ENCODE data around the gene DAGLA.
A peak's percentile ranks its signal among the peaks of the same experiment; 100 is the strongest.

GRCh38 chr11:61752117-61752924, 72.1 kb downstream of the DAGLA start, which contains the start of gene MYRF:
- TF ChIP-seq CTCF (conservative IDR thresholded peaks at IDR 0.05), result peak; percentile 62
- TF ChIP-seq EZH2 (IDR thresholded peaks at IDR 0.05; ENCODE audit: low read depth), result no peak

Data from PC-9 (cell line).